Testis (tissue), 3 donors: ENCODE results near the gene DIAPH3. TPM values are rescaled to one million over a fixed set of nuclear protein-coding genes. Genes with fewer than 3 reads are reported as not detected.
"Not testable (repeated sequence)": the region's sequence is repeated elsewhere in the genome, so short reads cannot be mapped to it uniquely, and the experiment has no call there.

Source experiments
- DNase-seq: peaks from one replicate; pipeline ENCODE4 v3.0.0-alpha.2; 2019
- H3K27ac ChIP-seq, 2 donors: fragments of 200-600 bp; sonication (generic); one replicate each; pipeline ENCODE4 v1.5.1; 2019
- H3K27me3 ChIP-seq: fragments of 200-600 bp; sonication (generic); one replicate; pipeline ENCODE4 v1.5.1; 2019
- H3K36me3 ChIP-seq: fragments of 200-600 bp; sonication (generic); one replicate; pipeline ENCODE4 v1.5.1; 2017; ENCODE audit warnings: low read depth; ENCODE audit errors: missing control alignments
- H3K4me1 ChIP-seq: fragments of 200-600 bp; sonication (generic); one replicate; pipeline ENCODE4 v1.5.1; 2019
- H3K4me3 ChIP-seq, 2 donors: fragments of 200-600 bp; sonication (generic); one replicate each; pipeline ENCODE4 v1.5.1; 2017 to 2019
- H3K9me3 ChIP-seq: fragments of 200-600 bp; sonication (generic); one replicate; pipeline ENCODE4 v1.5.1; 2017
- POLR2A ChIP-seq: fragments of 450-650 bp; IDR thresholded peaks from one replicate; pipeline ENCODE4 v1.6.1; 2017; ENCODE audit warnings: antibody characterized with exemption, mild to moderate bottlenecking, moderate library complexity
- WGBS, 2 donors: methylation state at CpG; one replicate each; pipeline ENCODE4 v1.1.5; 2018; 5-methylcytosine and 5-hydroxymethylcytosine counted together
- intact Hi-C: fragments of 100-400 bp; cut with DNase I; formaldehyde crosslinking; loops from one replicate; pipeline ENCODE4 v1.15.1; 2023; ENCODE audit warnings: low total_unique reads
- polyA plus RNA-seq: library from polyadenylated mRNA; stranded (reverse); fragments of 350-450 nt; fragmentation: Illumina TruSeq; extraction: RNeasy Lipid Tissue Mini Kit (QIAGEN cat#74804); gene quantifications from one replicate; pipeline ENCODE4 v1.2.3, GENCODE V29; 2014; ENCODE audit warnings: low read depth, low replicate concordance; ENCODE audit not compliant: insufficient read depth
- total RNA-seq, 2 donors: library from RNA; depleted of rRNA; stranded (reverse); fragments of >200 nt; gene quantifications; one replicate each; pipeline ENCODE4 v1.2.3, GENCODE V29; 2016
- TF ChIP-seq, protein P1 (sequence below), 3 experiments: fragments of 450-650 bp in 2 of 3; fragments of 200-600 bp in 1 of 3; sonication (generic) in 1 of 3; IDR thresholded peaks; one replicate each; pipeline ENCODE4 v1.5.1; 2016 to 2019; ENCODE audit warnings: antibody characterized with exemption in 3 of 3, mild to moderate bottlenecking in 2 of 3, moderate library complexity in 1 of 3

The DIAPH3 gene
- total and polyA plus RNA-seq, 3 donors from 2014 or later = 12.5 to 30.3 (median 18.7) TPM

DNA sequence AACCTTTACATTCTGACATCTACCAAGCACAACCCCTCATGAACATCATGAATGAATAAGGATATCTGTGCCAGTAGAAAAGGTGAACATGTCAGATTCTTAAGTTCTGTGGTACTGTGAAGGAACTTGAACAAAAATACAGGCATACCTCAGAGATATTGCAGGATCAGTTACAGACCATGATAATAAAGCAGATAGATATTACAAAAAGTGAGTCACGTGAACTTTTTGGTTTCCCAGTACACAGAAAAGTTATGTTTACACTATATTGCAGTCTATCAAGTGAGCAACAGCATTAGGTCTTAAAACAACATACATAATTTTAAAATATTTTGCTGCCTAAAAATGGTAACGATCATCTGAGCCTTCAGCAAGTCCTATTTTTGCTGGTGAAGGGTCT, 101.2 kb downstream of the DIAPH3 start:
- Histone ChIP-seq H3K4me3 (no peak overlapping the region), H3K9me3 (no peaks in the 10 kb centered on the region), H3K36me3 (no peaks in the 10 kb centered on the region), H3K27me3 (no peaks in the 10 kb centered on the region), H3K27ac (no peak overlapping the region), H3K4me1 (no peaks in the 10 kb centered on the region)
- DNase-seq = no peak
- 98 to 100% methylated on average over 2 of the region's 2 CpGs for whole genome bisulfite sequencing, 2 donors
- intact Hi-C loops = no loop called here
- TF ChIP-seq, protein P1, sequence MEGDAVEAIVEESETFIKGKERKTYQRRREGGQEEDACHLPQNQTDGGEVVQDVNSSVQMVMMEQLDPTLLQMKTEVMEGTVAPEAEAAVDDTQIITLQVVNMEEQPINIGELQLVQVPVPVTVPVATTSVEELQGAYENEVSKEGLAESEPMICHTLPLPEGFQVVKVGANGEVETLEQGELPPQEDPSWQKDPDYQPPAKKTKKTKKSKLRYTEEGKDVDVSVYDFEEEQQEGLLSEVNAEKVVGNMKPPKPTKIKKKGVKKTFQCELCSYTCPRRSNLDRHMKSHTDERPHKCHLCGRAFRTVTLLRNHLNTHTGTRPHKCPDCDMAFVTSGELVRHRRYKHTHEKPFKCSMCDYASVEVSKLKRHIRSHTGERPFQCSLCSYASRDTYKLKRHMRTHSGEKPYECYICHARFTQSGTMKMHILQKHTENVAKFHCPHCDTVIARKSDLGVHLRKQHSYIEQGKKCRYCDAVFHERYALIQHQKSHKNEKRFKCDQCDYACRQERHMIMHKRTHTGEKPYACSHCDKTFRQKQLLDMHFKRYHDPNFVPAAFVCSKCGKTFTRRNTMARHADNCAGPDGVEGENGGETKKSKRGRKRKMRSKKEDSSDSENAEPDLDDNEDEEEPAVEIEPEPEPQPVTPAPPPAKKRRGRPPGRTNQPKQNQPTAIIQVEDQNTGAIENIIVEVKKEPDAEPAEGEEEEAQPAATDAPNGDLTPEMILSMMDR (IDR thresholded peaks at IDR 0.05) = no peak
- no peak for TF ChIP-seq POLR2A

DNA sequence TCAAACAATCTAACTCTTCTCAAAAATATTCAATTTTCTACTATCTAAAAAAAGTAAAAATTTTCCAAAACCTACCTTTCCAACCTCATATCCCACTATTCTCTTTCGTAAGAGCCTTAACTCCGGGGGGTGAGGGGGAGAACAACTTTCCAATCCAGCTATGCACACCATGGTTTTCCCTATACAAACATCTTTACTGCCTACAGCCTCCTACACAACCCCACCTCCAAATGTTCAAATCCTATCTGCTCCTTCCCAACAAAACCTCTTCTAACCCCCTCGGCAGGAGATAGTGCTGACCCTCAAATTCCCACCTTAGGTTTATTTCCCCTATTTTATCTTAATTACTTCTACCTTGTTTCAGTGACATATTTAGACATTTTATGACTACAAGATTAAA, 102.0 kb downstream of the DIAPH3 start:
- no peaks in the 10 kb centered on the region for H3K9me3 ChIP-seq
- no peaks in the 10 kb centered on the region for H3K36me3 ChIP-seq
- H3K4me3 ChIP-seq = no peak overlapping the region
- intact Hi-C loops = no loop called here
- H3K27ac ChIP-seq = no peak overlapping the region
- DNase-seq = no peak
- H3K27me3 ChIP-seq = no peaks in the 10 kb centered on the region
- 79 to 84% methylated on average over 3 of the region's 3 CpGs for WGBS, 2 donors
- no peaks in the 10 kb centered on the region for H3K4me1 ChIP-seq
- no peak for TF ChIP-seq POLR2A
- TF ChIP-seq, protein P1 (IDR thresholded peaks at IDR 0.05) = no peak

GRCh38 chr13:60051754-60052285, 111.9 kb downstream of the DIAPH3 start:
- intact Hi-C loops = no loop called here
- no peaks in the 10 kb centered on the region for H3K27me3 ChIP-seq
- WGBS, 2 donors = 76 to 87% methylated on average over 3 of the region's 3 CpGs
- H3K4me3 ChIP-seq = no peak overlapping the region
- no peak overlapping the region for H3K27ac ChIP-seq
- no peak for TF ChIP-seq POLR2A
- TF ChIP-seq, protein P1 (IDR thresholded peaks at IDR 0.05) = no peak
- DNase-seq = no peak
- H3K9me3 ChIP-seq = no peaks in the 10 kb centered on the region
- H3K4me1 ChIP-seq = no peaks in the 10 kb centered on the region
- no peaks in the 10 kb centered on the region for H3K36me3 ChIP-seq

GRCh38 chr13:60048353-60048752, 115.4 kb downstream of the DIAPH3 start:
- DNase-seq, H3K4me1 ChIP-seq, H3K4me3 ChIP-seq, H3K9me3 ChIP-seq, H3K27ac ChIP-seq, H3K36me3 ChIP-seq, H3K27me3 ChIP-seq, intact Hi-C loops: not testable (repeated sequence)

- TF ChIP-seq POLR2A = no peak
- intact Hi-C loops = no loop called here
- H3K27me3 ChIP-seq = no peaks in the 10 kb centered on the region
- H3K9me3 ChIP-seq = no peaks in the 10 kb centered on the region
- WGBS, 2 donors = 86 to 89% methylated on average over 3 of the region's 3 CpGs
- DNase-seq = no peak
- H3K36me3 ChIP-seq = no peaks in the 10 kb centered on the region
- no peaks in the 10 kb centered on the region for H3K4me1 ChIP-seq
- no peak overlapping the region for H3K27ac ChIP-seq
- H3K4me3 ChIP-seq = no peak overlapping the region
These were observed 115.8 kb downstream of the DIAPH3 start for GRCh38 chr13:60047918-60048317.

- intact Hi-C loops = no loop called here
- H3K27me3 ChIP-seq = no peaks in the 10 kb centered on the region
- no peaks in the 10 kb centered on the region for H3K9me3 ChIP-seq
- WGBS, 2 donors = 95 to 96% methylated on average over 4 of the region's 4 CpGs
- no peak overlapping the region for H3K4me3 ChIP-seq
- DNase-seq = no peak
- TF ChIP-seq POLR2A = no peak
- TF ChIP-seq, protein P1 (IDR thresholded peaks at IDR 0.05) = no peak
- H3K27ac ChIP-seq = no peak overlapping the region
- no peaks in the 10 kb centered on the region for H3K36me3 ChIP-seq
- H3K4me1 ChIP-seq = no peaks in the 10 kb centered on the region
These were observed 119.4 kb downstream of the DIAPH3 start for GRCh38 chr13:60044321-60044720.
